Activated T-cell treated with anti-CD3 and anti-CD28 coated beads, Interleukin-2, amount 50 U/mL, for 4 hours (primary cell): Measurements from ENCODE around the gene TBC1D21. TPM values are rescaled to one million over a fixed set of nuclear protein-coding genes. Genes with fewer than 3 reads are reported as not detected.

Experiments
- ATAC-seq, 2 donors: fragments of 200-7000 bp; cut with Tn5 transposase; one replicate each; pipeline ENCODE4 v1.10.0; 2021
- DNase-seq: peaks from one replicate; pipeline ENCODE4 v3.0.0-alpha.2; 2020
- H3K27me3 Mint-ChIP-seq: one replicate; pipeline ENCODE4 v1.8.0; 2021; ENCODE audit warnings: low read depth, mixed read lengths
- H3K36me3 Mint-ChIP-seq: one replicate; pipeline ENCODE4 v1.8.0; 2022; ENCODE audit warnings: mixed read lengths; ENCODE audit not compliant: insufficient read depth
- H3K4me1 Mint-ChIP-seq: one replicate; pipeline ENCODE4 v1.8.0; 2021; ENCODE audit warnings: low read depth, mixed read lengths
- H3K4me3 Mint-ChIP-seq: one replicate; pipeline ENCODE4 v1.8.0; 2021; ENCODE audit warnings: mild to moderate bottlenecking, moderate library complexity, mixed read lengths
- H3K9me3 Mint-ChIP-seq: one replicate; pipeline ENCODE4 v1.8.0; 2021; ENCODE audit warnings: mixed read lengths
- total RNA-seq, 3 donors: library from RNA; stranded (reverse); gene quantifications; one replicate each; pipeline ENCODE4 v1.2.1, GENCODE V29; 2021

The TBC1D21 gene
- total RNA-seq, 3 donors from 2014 or later: not detected

- Mint-ChIP-seq H3K36me3 (peaks cover 3% of the 10 kb centered on the region), H3K4me1 (no peaks in the 10 kb centered on the region), H3K27me3 (no peaks in the 10 kb centered on the region), H3K9me3 (no peaks in the 10 kb centered on the region), H3K4me3 (no peak overlapping the region)
- no peak for ATAC-seq
- no peak for DNase-seq
Observed at GRCh38 chr15:73904026-73904815, 30.9 kb downstream of the TBC1D21 start.

DNA sequence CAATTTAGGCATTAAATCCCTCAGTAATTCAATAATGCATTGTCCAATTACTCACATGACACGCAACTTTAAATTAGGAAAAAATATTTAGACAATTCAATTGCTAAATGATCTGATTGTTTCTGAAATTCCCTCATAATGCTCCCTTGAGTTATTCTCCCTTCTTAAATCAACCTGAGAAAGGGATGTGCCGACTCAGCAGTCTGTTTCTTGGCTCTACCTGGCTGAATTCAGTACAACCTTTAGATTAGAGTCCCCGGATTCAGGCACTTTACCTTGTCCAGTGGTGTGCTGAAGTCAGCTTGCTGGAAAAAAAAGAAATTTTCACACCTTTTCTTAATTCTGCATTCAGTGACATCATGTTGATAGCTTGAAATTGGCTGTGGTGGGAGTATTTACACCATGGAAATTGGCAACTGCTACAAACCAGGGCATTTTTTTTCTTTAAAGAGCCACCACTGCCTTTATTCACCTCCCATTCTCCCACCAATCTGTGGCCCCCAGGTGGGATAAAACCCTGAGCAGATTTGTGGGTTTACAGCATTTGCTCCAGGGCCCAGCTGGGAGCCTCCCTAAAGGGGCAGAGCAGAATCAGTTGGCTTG is 32.0 kb downstream of the TBC1D21 start:
- Mint-ChIP-seq H3K4me3 (no peak overlapping the region), H3K9me3 (no peaks in the 10 kb centered on the region), H3K4me1 (no peaks in the 10 kb centered on the region), H3K27me3 (no peaks in the 10 kb centered on the region), H3K36me3 (peaks cover 1% of the 10 kb centered on the region)
- no peak for ATAC-seq
- DNase-seq: no peak

- Mint-ChIP-seq H3K27me3 (no peaks in the 10 kb centered on the region), H3K4me3 (no peak overlapping the region), H3K36me3 (peaks cover 1% of the 10 kb centered on the region), H3K4me1 (no peaks in the 10 kb centered on the region), H3K9me3 (no peaks in the 10 kb centered on the region)
- DNase-seq (no peak), ATAC-seq (no peak)
Observed at GRCh38 chr15:73906346-73907034, 33.1 kb downstream of the TBC1D21 start.

DNA sequence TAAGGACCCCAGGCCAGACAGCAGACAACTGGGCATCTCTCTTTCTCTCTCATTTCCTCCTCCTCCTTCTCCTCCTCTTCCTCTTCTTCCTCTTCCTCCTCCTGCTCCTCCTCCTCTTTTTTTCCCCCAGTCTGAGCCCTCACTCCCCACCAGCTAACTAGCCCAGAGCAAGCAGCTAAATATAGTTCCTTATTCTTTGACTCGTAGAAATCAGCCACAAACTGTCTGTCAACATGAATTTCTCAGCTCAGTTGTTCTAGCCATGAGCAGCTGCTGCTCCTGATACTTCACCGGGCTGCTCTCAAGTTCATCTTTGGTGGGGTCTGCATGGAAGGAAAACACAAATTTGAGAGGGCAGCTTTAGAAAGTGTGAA is 33.7 kb downstream of the TBC1D21 start:
- no peaks in the 10 kb centered on the region for H3K4me1 Mint-ChIP-seq
- H3K27me3 Mint-ChIP-seq: no peaks in the 10 kb centered on the region
- no peak for ATAC-seq
- H3K4me3 Mint-ChIP-seq: no peak overlapping the region
- no peak for DNase-seq
- no peaks in the 10 kb centered on the region for H3K9me3 Mint-ChIP-seq
- H3K36me3 Mint-ChIP-seq: peaks cover 1% of the 10 kb centered on the region

DNA sequence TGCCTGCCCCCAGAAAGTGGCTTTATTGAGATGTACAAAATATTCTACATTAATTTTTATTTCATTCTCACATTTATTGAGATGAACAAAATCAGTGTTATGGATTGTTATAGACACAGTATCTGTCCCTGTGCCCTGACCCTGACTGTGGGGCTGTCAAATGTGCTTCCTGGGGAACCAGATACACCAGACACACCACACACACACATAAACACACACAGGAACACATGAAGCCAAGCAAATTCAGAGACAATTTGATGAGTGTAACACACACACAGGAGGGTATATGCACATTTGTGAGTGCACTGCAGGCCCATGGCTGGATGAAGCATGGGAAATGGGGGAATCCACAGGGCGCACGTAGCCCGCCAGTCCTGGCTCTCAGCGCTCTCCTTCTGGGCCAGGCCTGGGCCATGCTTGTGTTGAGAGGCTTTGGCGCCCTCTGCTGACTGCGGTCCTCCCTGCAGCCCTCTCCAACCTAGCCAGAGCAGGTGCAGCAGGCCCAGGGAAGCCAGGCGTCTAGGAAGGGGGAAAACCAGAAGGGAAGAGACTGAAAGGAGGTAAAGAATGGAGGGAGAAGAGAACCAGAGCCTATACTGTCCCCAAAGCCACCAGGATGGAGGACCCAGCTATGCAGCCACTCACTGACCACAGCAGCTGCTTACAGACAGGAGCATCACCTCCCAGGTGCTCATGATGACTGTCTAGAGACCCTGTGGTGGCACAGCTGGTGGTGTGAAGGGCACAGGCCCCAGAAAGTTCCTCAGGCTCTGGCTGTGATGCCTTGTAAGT is 34.9 kb downstream of the TBC1D21 start:
- DNase-seq (peak; percentile 71), ATAC-seq (peak; percentile 98 to 99)
- H3K9me3 Mint-ChIP-seq: no peaks in the 10 kb centered on the region
- no peak overlapping the region for H3K4me3 Mint-ChIP-seq
- H3K27me3 Mint-ChIP-seq: no peaks in the 10 kb centered on the region
- H3K36me3 Mint-ChIP-seq: peaks cover 1% of the 10 kb centered on the region
- peaks cover 3% of the 10 kb centered on the region for H3K4me1 Mint-ChIP-seq

GRCh38 chr15:73908822-73909122 is 35.4 kb downstream of the TBC1D21 start:
- peaks cover 1% of the 10 kb centered on the region for H3K36me3 Mint-ChIP-seq
- ATAC-seq: no peak

DNA sequence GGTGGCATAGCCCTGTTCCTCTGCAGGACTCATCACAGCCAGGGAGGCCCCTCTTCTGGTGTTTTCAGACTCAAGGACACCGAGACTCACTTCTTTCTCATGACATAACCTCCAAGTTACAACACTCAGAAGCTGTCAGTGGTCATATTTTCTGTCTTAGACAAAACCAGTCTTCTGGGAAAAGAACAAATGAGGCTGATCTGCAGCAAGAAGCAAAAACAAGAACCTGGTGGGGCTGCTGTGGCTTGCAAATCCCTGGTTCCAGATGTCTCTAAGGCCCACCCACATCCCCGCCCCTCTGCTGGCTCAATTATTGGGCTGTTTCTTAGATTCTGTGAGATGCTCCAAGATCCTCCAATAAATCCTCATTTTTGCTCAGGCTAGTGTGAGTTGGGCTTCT is 36.3 kb downstream of the TBC1D21 start:
- Mint-ChIP-seq H3K27me3 (no peaks in the 10 kb centered on the region), H3K4me1 (peaks cover 12% of the 10 kb centered on the region), H3K4me3 (no peak overlapping the region), H3K36me3 (peaks cover 1% of the 10 kb centered on the region), H3K9me3 (no peaks in the 10 kb centered on the region)
- DNase-seq: no peak
- ATAC-seq: no peak

More at GRCh38 chr15:73908822-73909122, 35.4 kb downstream of the TBC1D21 start:
- no peak for DNase-seq
- no peaks in the 10 kb centered on the region for H3K9me3 Mint-ChIP-seq
- no peak overlapping the region for H3K4me3 Mint-ChIP-seq
- no peaks in the 10 kb centered on the region for H3K27me3 Mint-ChIP-seq
- H3K4me1 Mint-ChIP-seq: peaks cover 5% of the 10 kb centered on the region

- no peaks in the 10 kb centered on the region for H3K9me3 Mint-ChIP-seq
- no peak overlapping the region for H3K4me3 Mint-ChIP-seq
- DNase-seq: no peak
- H3K36me3 Mint-ChIP-seq: peaks cover 2% of the 10 kb centered on the region
- peaks cover 12% of the 10 kb centered on the region for H3K4me1 Mint-ChIP-seq
- H3K27me3 Mint-ChIP-seq: no peaks in the 10 kb centered on the region
- ATAC-seq: no peak
Observed at GRCh38 chr15:73910522-73911303, 37.3 kb downstream of the TBC1D21 start.

DNA sequence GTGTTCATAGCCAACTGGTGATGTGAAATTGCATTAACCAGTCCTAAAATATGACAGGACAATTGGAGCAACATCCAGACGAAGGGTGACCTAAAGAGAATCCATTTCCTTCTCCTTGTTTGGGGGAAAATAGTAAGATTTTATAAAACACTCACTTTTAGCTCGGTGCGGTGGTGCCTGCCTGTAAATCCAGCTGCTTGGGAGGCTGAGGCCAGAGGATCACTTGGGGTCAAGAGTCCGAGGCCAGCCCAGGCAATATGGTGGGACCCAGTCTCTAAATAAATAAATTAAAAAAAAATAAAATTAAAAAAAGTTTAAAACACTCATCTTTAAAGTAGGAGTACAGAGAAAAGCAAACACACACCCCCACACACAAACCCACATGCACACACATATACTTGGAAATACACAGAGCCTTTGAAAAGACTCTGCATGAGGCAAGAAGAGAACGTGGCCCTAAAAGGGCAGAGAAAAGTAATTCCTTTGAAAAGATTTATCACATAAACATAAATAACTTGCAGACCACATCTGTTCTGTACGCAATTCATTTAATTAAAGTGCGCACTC is 38.7 kb downstream of the TBC1D21 start:
- no peaks in the 10 kb centered on the region for H3K9me3 Mint-ChIP-seq
- ATAC-seq (no peak), DNase-seq (no peak)
- no peak overlapping the region for H3K4me3 Mint-ChIP-seq
- H3K4me1 Mint-ChIP-seq: peaks cover 12% of the 10 kb centered on the region
- no peaks in the 10 kb centered on the region for H3K27me3 Mint-ChIP-seq
- H3K36me3 Mint-ChIP-seq: peaks cover 10% of the 10 kb centered on the region

GRCh38 chr15:73914145-73914544 is 40.8 kb downstream of the TBC1D21 start:
- Mint-ChIP-seq H3K9me3 (peaks cover 11% of the 10 kb centered on the region), H3K27me3 (no peaks in the 10 kb centered on the region), H3K4me3 (no peak overlapping the region), H3K36me3 (peaks cover 27% of the 10 kb centered on the region), H3K4me1 (peaks cover 12% of the 10 kb centered on the region)
- ATAC-seq (no peak), DNase-seq (no peak)

GRCh38 chr15:73915082-73915481 is 41.7 kb downstream of the TBC1D21 start:
- Mint-ChIP-seq H3K9me3 (peaks cover 11% of the 10 kb centered on the region), H3K36me3 (peaks cover 27% of the 10 kb centered on the region), H3K4me3 (no peak overlapping the region), H3K4me1 (peaks cover 15% of the 10 kb centered on the region), H3K27me3 (no peaks in the 10 kb centered on the region)
- ATAC-seq: no peak
- no peak for DNase-seq

- Mint-ChIP-seq H3K27me3 (no peaks in the 10 kb centered on the region), H3K9me3 (peaks cover 11% of the 10 kb centered on the region), H3K4me3 (no peak overlapping the region), H3K36me3 (peaks cover 32% of the 10 kb centered on the region), H3K4me1 (peaks cover 32% of the 10 kb centered on the region)
- no peak for ATAC-seq
- DNase-seq: no peak
Observed at GRCh38 chr15:73918784-73919183, 45.4 kb downstream of the TBC1D21 start.

GRCh38 chr15:73919706-73920105 is 46.3 kb downstream of the TBC1D21 start:
- H3K4me3 Mint-ChIP-seq: no peak overlapping the region
- peaks cover 35% of the 10 kb centered on the region for H3K4me1 Mint-ChIP-seq
- peaks cover 11% of the 10 kb centered on the region for H3K9me3 Mint-ChIP-seq
- DNase-seq: no peak
- ATAC-seq: no peak
- no peaks in the 10 kb centered on the region for H3K27me3 Mint-ChIP-seq
- H3K36me3 Mint-ChIP-seq: peaks cover 32% of the 10 kb centered on the region
